NT2/D1 (cell line): ENCODE results near the gene PTPRN2.
"Not testable (repeated sequence)": the region's sequence is repeated elsewhere in the genome, so short reads cannot be mapped to it uniquely, and the experiment has no call there.

Experiments
- DNase-seq: peaks from one replicate; pipeline ENCODE4 v3.0.0-alpha.2; 2011; ENCODE audit warnings: low read depth, low spot score
- H3K27me3 ChIP-seq: 2 replicates; pipeline ENCODE4 v1.6.0; 2011; ENCODE audit warnings: mild to moderate bottlenecking; ENCODE audit not compliant: insufficient read length, insufficient read depth
- H3K36me3 ChIP-seq: 2 replicates; pipeline ENCODE4 v1.6.1; 2011; ENCODE audit warnings: mild to moderate bottlenecking, low read length, mixed read lengths; ENCODE audit not compliant: insufficient read depth, insufficient read length
- H3K4me1 ChIP-seq: 2 replicates; pipeline ENCODE4 v1.5.1; 2011; ENCODE audit not compliant: insufficient read depth, insufficient read length
- H3K4me3 ChIP-seq: 2 replicates; pipeline ENCODE4 v1.5.1; 2011; ENCODE audit warnings: low read depth; ENCODE audit not compliant: insufficient read length
- H3K9ac ChIP-seq: 2 replicates; pipeline ENCODE4 v1.6.0; 2011; ENCODE audit warnings: low read depth; ENCODE audit not compliant: insufficient read length
- H3K9me3 ChIP-seq: 2 replicates; pipeline ENCODE4 v1.5.1; 2011; ENCODE audit warnings: mild to moderate bottlenecking, low read length; ENCODE audit not compliant: insufficient read depth
- SUZ12 ChIP-seq: IDR thresholded peaks from 2 replicates; pipeline ENCODE4 v1.6.1; 2011; ENCODE audit not compliant: insufficient read length, insufficient read depth; ENCODE audit errors: extremely low read depth
- YY1 ChIP-seq: IDR thresholded peaks from 2 replicates; pipeline ENCODE4 v1.6.1; 2011; ENCODE audit not compliant: insufficient read length, insufficient read depth
- ZNF274 ChIP-seq: IDR thresholded peaks from 2 replicates; pipeline ENCODE4 v1.6.1; 2011; ENCODE audit warnings: mild to moderate bottlenecking, low read depth, low read length

Gene PTPRN2

GRCh38 chr7:157895520-157896375 is 691.9 kb downstream of the PTPRN2 start:
- Histone ChIP-seq H3K4me1 (peaks cover 4% of the 10 kb centered on the region), H3K36me3 (no peaks in the 10 kb centered on the region), H3K9me3 (no peaks in the 10 kb centered on the region), H3K9ac (no peak overlapping the region), H3K27me3 (no peaks in the 10 kb centered on the region), H3K4me3 (no peak overlapping the region)
- DNase-seq = no peak
- TF ChIP-seq ZNF274 = no peak
- TF ChIP-seq SUZ12 = no peak
- no peak for TF ChIP-seq YY1

GRCh38 chr7:157895098-157895497 is 692.5 kb downstream of the PTPRN2 start:
- not testable (repeated sequence) for H3K36me3 ChIP-seq, H3K27me3 ChIP-seq, H3K9me3 ChIP-seq, H3K9ac ChIP-seq, H3K4me3 ChIP-seq, DNase-seq, H3K4me1 ChIP-seq

- Histone ChIP-seq H3K4me1 (peaks cover 4% of the 10 kb centered on the region), H3K27me3 (no peaks in the 10 kb centered on the region), H3K4me3 (no peak overlapping the region), H3K36me3 (no peaks in the 10 kb centered on the region), H3K9ac (no peak overlapping the region), H3K9me3 (no peaks in the 10 kb centered on the region)
- DNase-seq = no peak
- TF ChIP-seq SUZ12 (no peak), ZNF274 (no peak), YY1 (no peak)
Observed at GRCh38 chr7:157893535-157894044, 694.0 kb downstream of the PTPRN2 start.

- no peaks in the 10 kb centered on the region for H3K27me3 ChIP-seq
- no peaks in the 10 kb centered on the region for H3K9me3 ChIP-seq
Observed at GRCh38 chr7:157892751-157893523, 694.7 kb downstream of the PTPRN2 start.

GRCh38 chr7:157890921-157891401 is 696.7 kb downstream of the PTPRN2 start:
- DNase-seq = no peak
- Histone ChIP-seq H3K9me3 (no peaks in the 10 kb centered on the region), H3K36me3 (no peaks in the 10 kb centered on the region), H3K4me3 (no peak overlapping the region), H3K27me3 (no peaks in the 10 kb centered on the region), H3K9ac (no peak overlapping the region), H3K4me1 (peaks cover 4% of the 10 kb centered on the region)
- TF ChIP-seq YY1 (no peak), SUZ12 (no peak), ZNF274 (no peak)

More at GRCh38 chr7:157892751-157893523, 694.7 kb downstream of the PTPRN2 start:
- Histone ChIP-seq H3K4me3 (no peak overlapping the region), H3K4me1 (peaks cover 4% of the 10 kb centered on the region), H3K36me3 (no peaks in the 10 kb centered on the region), H3K9ac (no peak overlapping the region)
- DNase-seq = no peak
- no peak for TF ChIP-seq ZNF274
- TF ChIP-seq YY1 = no peak
- TF ChIP-seq SUZ12 = no peak

- Histone ChIP-seq H3K9me3 (peaks cover 4% of the 10 kb centered on the region; the same call in 1 of the 2 replicates), H3K4me3 (no peak overlapping the region), H3K9ac (no peak overlapping the region), H3K27me3 (no peaks in the 10 kb centered on the region), H3K36me3 (no peaks in the 10 kb centered on the region), H3K4me1 (peaks cover 4% of the 10 kb centered on the region)
- no peak for DNase-seq
- no peak for TF ChIP-seq SUZ12
- no peak for TF ChIP-seq YY1
- TF ChIP-seq ZNF274 = no peak
Observed at GRCh38 chr7:157889480-157889879, 698.1 kb downstream of the PTPRN2 start.

- H3K4me3 ChIP-seq = no peak overlapping the region
Observed at GRCh38 chr7:157888579-157888978, 699.0 kb downstream of the PTPRN2 start.

More at GRCh38 chr7:157888579-157888978, 699.0 kb downstream of the PTPRN2 start:
- Histone ChIP-seq H3K9me3 (peaks cover 13% of the 10 kb centered on the region), H3K36me3 (no peaks in the 10 kb centered on the region), H3K4me1 (peaks cover 4% of the 10 kb centered on the region), H3K9ac (no peak overlapping the region), H3K27me3 (no peaks in the 10 kb centered on the region)
- no peak for TF ChIP-seq YY1
- DNase-seq = no peak
